ENCODE results near the gene LMOD1.
"Not testable (repeated sequence)": the region's sequence is repeated elsewhere in the genome, so short reads cannot be mapped to it uniquely, and the experiment has no call there.

The LMOD1 gene

DNA sequence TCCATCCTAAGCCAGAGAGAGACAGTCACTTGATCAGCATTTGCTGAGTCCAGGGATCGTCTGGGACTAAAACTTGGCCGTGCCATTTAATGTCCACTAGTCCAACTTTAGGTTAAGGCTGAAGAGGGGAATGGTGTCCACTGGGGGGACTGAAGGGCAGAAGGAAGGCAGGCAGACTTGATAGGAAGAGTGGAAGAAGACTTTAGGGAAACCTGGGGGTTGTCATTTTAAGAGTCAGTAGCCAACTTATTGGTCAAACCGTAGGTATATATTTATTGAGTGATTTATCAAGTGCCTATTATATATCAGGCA, 1.3 kb upstream of the LMOD1 start:
- DNase-seq (ENCODE audit: low spot score): no peak
- in situ Hi-C loops (cut with MboI; ENCODE audit: low pct_unique_long_range_greater_than_20kb, low sequenced_read_pairs, unreplicated experiment): no loop called here
- TF ChIP-seq, protein P1, sequence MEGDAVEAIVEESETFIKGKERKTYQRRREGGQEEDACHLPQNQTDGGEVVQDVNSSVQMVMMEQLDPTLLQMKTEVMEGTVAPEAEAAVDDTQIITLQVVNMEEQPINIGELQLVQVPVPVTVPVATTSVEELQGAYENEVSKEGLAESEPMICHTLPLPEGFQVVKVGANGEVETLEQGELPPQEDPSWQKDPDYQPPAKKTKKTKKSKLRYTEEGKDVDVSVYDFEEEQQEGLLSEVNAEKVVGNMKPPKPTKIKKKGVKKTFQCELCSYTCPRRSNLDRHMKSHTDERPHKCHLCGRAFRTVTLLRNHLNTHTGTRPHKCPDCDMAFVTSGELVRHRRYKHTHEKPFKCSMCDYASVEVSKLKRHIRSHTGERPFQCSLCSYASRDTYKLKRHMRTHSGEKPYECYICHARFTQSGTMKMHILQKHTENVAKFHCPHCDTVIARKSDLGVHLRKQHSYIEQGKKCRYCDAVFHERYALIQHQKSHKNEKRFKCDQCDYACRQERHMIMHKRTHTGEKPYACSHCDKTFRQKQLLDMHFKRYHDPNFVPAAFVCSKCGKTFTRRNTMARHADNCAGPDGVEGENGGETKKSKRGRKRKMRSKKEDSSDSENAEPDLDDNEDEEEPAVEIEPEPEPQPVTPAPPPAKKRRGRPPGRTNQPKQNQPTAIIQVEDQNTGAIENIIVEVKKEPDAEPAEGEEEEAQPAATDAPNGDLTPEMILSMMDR (IDR thresholded peaks at IDR 0.05; ENCODE audit: extremely low read depth, insufficient read depth, missing control alignments): no peak

DNA sequence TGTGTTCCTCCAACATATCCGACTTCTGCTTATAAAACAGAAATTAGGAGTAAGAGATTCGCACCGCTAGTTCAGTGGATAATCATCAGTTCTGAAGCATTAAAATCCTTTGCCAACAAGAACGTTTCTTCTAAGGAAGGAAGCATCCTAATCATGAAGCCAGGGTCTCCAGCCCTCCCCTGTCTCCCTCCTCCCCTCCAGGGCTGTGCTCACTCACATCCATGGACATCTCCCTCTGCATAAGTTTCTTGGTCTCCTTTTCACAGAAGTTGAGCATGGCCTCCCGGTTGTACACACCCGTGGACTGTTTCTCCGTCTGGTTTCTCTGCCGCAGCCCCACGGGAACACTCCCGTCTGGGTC, 505 bp downstream of the LMOD1 start:
- in situ Hi-C loops (cut with MboI; ENCODE audit: low pct_unique_long_range_greater_than_20kb, low sequenced_read_pairs, unreplicated experiment): no loop called here
- no peak for DNase-seq (ENCODE audit: low spot score)
- TF ChIP-seq, protein P1 (IDR thresholded peaks at IDR 0.05; ENCODE audit: extremely low read depth, insufficient read depth, missing control alignments): no peak

DNA sequence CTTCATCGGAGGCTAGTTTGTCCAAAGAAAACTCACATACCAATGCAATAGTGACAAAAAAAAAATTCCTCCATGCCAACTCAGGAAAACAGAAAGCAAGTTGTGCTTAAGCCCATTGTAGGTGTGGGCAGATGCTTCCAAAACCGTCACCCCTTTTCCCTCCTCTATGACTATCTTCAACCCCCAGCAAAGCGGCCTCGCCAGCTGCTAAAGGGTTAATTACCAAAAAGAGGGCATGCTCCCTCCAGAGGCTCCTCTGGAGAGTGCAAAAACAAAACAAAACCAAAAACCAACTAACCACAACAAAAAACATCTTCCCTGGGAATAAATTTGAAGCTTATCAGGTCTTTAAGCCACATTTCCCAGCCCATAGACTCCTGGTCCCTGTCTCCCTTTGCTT, 1.2 kb downstream of the LMOD1 start:
- in situ Hi-C loops (cut with MboI; ENCODE audit: low pct_unique_long_range_greater_than_20kb, low sequenced_read_pairs, unreplicated experiment): no loop called here
- TF ChIP-seq, protein P1 (IDR thresholded peaks at IDR 0.05; ENCODE audit: extremely low read depth, insufficient read depth, missing control alignments): peak; percentile 11
- no peak for DNase-seq (ENCODE audit: low spot score)

DNA sequence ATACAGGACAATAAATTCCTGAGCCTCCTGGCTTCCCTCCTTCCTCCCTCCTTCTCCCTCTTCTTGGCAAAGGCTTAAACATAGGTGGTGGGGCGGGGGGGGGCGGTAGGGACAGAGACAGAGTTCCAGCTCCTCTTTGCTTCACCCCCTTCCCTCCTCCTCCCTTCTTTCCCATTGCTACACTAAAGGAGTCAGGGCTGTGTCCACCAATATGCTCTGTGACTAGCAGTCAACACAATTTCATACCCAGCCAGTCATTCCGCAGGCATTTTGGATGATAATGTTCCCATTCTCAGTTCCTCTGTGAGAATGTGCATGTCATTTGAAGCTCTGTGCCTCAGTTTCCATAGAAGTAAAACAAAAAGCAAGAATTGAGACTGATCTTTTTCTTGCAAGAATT, 1.7 kb downstream of the LMOD1 start:
- DNase-seq (ENCODE audit: low spot score): no peak
- in situ Hi-C loops (cut with MboI; ENCODE audit: low pct_unique_long_range_greater_than_20kb, low sequenced_read_pairs, unreplicated experiment): no loop called here
- TF ChIP-seq, protein P1 (IDR thresholded peaks at IDR 0.05; ENCODE audit: extremely low read depth, insufficient read depth, missing control alignments): no peak

DNA sequence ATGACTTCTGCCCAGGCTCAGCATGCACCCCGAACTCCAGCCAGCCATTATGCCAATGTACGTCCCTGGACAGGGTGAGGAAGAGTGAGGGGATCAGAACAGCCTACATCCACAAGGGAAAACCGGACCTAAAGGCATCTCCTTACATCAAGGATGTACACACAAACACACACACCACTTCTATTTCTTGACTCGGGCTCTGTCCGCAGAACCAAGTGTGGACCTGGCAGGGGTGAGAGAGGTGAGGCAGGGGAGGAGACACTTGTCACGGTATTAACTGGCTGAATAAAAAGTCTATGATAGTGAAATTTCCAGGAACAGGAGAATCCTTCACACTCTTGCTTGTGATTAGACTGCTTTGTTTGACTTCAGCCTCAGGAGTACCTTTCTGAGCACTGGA, 2.3 kb downstream of the LMOD1 start:
- in situ Hi-C loops (cut with MboI; ENCODE audit: low pct_unique_long_range_greater_than_20kb, low sequenced_read_pairs, unreplicated experiment): no loop called here
- TF ChIP-seq, protein P1 (IDR thresholded peaks at IDR 0.05; ENCODE audit: extremely low read depth, insufficient read depth, missing control alignments): no peak
- DNase-seq (ENCODE audit: low spot score): no peak

DNA sequence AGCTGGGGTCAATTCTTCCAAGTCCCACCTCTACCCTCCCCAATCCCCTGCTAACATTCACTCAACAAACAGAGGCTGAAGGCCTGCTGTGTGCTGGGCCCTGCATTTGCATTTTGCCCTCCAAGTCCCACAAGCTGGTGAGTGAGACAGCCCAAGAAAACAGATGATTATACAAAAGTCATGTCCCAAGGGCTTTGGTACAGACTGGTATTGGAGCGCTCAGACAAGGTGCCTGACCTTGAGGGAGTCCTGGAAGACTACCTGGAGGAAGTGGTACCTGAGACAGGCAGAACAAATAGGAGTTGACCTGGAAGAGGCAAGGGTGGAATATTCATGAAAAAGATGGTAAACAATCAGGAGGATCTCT, 4.2 kb downstream of the LMOD1 start:
- DNase-seq (ENCODE audit: low spot score): no peak
- TF ChIP-seq, protein P1 (IDR thresholded peaks at IDR 0.05; ENCODE audit: extremely low read depth, insufficient read depth, missing control alignments): no peak
- in situ Hi-C loops (cut with MboI; ENCODE audit: low pct_unique_long_range_greater_than_20kb, low sequenced_read_pairs, unreplicated experiment): no loop called here

DNA sequence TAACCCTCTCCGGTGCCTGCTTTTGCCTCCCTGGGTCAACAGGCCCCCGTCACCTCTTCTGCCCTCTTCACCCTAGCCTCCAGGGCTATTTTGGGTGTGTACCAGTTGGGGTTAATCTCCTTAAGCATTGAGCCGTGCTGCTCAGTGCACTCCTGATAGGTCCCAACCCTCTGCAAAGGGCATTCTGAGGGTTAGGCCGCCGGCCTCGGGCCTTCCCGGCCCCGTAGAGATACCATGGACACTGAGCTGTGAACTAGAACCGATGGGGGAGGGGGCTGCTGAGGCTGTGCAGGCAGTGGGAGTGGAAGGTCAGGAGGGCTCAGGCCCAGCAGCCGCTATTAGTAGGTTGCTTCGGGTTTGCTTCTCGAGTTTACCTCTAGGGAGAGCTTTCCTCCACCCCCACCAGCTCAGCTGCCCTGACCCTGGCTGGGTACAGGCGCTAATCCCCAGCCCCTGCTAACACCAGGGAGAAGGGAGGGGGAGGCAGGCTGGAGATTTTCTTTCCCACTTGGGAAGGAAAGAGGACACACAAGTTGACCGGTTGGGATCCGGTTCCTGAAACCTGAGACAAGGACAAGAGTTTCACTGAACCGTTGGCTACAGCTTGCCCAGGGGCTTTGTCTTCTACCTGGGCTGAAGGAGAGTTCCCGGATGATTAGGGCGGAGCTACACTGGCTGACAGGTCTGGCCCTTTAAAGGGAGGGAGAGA, 4.8 kb downstream of the LMOD1 start:
- in situ Hi-C loops (cut with MboI; ENCODE audit: low pct_unique_long_range_greater_than_20kb, low sequenced_read_pairs, unreplicated experiment): no loop called here
- TF ChIP-seq, protein P1 (IDR thresholded peaks at IDR 0.05; ENCODE audit: extremely low read depth, insufficient read depth, missing control alignments): no peak

DNA sequence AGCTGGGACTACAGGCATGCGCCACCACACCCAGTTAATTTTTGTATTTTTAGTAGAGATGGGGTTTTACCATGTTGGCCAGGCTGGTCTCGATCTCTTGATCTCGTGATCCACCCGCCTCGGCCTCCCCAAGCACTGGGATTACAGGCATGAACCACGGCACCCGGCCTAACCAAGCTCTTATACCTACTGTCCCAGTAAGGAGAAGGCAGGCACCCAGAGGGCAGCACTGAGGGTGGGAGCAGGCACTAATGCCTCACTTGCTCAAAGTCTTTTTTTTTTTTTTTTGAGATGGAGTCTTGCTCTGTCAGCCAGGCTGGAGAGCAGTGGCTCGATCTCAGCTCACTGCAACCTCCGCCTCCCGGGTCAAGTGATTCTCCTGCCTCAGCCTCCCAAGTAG, 6.0 kb downstream of the LMOD1 start:
- in situ Hi-C loops (cut with MboI; ENCODE audit: low pct_unique_long_range_greater_than_20kb, low sequenced_read_pairs, unreplicated experiment); DNase-seq (ENCODE audit: low spot score): not testable (repeated sequence)

More for the DNA sequence above, 4.8 kb downstream of the LMOD1 start:
- DNase-seq (ENCODE audit: low spot score): no peak

Data from GM13977 (cell line).